Measurements from ENCODE around the gene SPACA6. TPM values are rescaled to one million over a fixed set of nuclear protein-coding genes. Genes with fewer than 3 reads are reported as not detected.

Gene SPACA6
- total RNA-seq, 2 donors from 2014 or later, result 4.3 to 6.4 TPM

DNA sequence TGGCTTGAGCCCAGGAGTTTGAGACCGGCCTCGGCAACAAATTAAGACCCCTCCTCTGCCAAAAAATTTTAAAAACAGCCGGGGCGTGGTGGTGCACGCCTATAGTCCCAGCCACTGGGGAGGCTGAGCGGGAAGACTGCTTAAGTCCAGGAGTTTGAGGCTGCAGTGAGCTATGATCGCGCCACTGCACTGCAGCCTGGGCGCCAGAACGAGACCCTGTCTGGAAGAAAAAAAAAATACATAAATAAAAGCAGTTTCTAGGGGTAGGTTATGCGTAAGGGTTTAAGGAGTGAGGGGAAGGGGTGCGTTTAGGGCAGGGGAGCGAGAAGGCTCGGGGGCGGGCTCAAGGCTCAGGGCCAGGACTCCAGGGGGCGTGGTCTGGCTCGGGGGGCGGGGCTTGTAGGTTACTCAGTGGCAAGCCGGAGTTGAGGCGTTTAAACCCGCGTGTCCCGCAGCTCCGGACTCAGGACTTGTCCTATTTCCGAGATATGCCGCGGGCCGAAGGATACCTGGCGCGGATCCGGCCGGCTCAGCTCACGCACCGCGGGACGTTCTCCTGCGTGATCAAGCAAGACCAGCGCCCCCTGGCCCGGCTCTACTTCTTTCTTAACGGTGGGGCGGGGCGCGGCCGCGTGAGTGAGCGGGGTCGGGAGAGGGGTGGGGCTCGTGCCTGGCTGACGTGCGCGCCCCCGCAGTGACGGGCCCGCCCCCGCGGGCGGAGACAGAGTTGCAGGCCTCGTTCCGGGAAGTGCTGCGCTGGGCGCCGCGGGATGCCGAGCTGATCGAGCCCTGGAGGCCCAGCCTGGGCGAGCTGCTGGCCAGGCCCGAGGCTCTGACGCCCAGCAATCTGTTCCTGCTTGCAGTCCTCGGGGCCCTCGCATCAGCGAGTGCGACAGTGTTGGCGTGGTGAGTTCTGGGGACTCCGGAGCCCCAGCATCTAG, 10.7 kb downstream of the SPACA6 start:
- Mint-ChIP-seq H3K4me1 (peaks cover 28% of the 10 kb centered on the region), H3K27me3 (peaks cover 5% of the 10 kb centered on the region), H3K36me3 (ENCODE audit: low read depth) (peaks cover 3% of the 10 kb centered on the region), H3K27ac (peak overlapping the region; percentile 95), H3K4me3 (peak overlapping the region; percentile 92)
- no peaks in the 10 kb centered on the region for H3K9me3 ChIP-seq (ENCODE audit: control insufficient read depth, low read length, poor library complexity, severe bottlenecking)
- ATAC-seq (peak; percentile 92), DNase-seq (peak; percentile 95)

- no peak for ATAC-seq
- H3K9me3 ChIP-seq (ENCODE audit: control insufficient read depth, low read length, poor library complexity, severe bottlenecking), result no peaks in the 10 kb centered on the region
- DNase-seq, result no peak
- H3K36me3 Mint-ChIP-seq (ENCODE audit: low read depth), result peaks cover 3% of the 10 kb centered on the region
- peaks cover 30% of the 10 kb centered on the region for H3K4me1 Mint-ChIP-seq
- H3K27me3 Mint-ChIP-seq, result peaks cover 5% of the 10 kb centered on the region
- H3K4me3 Mint-ChIP-seq, result peak overlapping the region; percentile 92
- H3K27ac Mint-ChIP-seq, result peak overlapping the region; percentile 95
Measured at GRCh38 chr19:51704626-51705025, 11.5 kb downstream of the SPACA6 start.

DNA sequence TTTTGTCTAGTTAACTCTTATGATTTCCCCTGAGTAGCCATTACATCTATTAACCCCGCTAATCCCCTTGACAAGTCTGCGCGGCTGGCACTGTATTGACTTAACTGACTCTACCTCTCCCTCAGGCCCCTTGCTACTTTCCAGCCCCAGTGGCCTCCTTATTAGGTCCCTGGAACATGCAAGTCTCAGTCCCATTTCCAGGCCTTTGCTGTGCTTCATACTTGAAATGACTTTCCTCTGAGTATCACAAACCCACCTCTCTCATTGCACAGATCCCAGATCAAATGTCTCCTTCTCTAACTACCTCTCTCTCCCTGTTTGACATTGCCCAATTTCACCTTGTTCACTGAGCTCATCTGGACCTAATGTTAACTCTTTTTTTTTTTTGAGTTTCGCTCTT, 13.2 kb downstream of the SPACA6 start:
- Mint-ChIP-seq H3K36me3 (ENCODE audit: low read depth) (peaks cover 3% of the 10 kb centered on the region), H3K27me3 (peaks cover 5% of the 10 kb centered on the region), H3K4me3 (no peak overlapping the region), H3K27ac (peak overlapping the region; percentile 59), H3K4me1 (peaks cover 31% of the 10 kb centered on the region)
- no peak for ATAC-seq
- H3K9me3 ChIP-seq (ENCODE audit: control insufficient read depth, low read length, poor library complexity, severe bottlenecking), result no peaks in the 10 kb centered on the region
- DNase-seq, result no peak

DNA sequence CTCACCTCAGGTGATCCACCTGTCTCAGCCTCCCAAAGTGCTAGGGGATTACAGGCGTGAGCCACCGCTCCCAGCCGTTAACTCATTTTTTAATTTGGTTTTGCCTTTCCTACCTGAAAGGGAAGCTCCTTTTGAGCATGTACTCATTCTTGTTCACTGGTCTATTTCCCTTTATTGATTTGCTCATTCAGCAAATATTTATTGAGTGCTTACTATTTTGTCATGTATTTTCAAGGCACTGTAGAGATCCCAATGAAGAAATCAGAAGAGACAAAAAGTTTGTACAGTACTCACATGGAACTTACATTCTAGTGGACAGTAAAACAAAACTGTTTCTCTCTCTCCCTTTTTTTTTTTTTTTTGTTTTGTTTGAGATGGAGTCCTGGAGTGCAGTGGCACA, 13.8 kb downstream of the SPACA6 start:
- Mint-ChIP-seq H3K27ac (peak overlapping the region; percentile 59), H3K4me1 (peaks cover 31% of the 10 kb centered on the region), H3K27me3 (peaks cover 5% of the 10 kb centered on the region), H3K4me3 (no peak overlapping the region), H3K36me3 (ENCODE audit: low read depth) (peaks cover 3% of the 10 kb centered on the region)
- no peaks in the 10 kb centered on the region for H3K9me3 ChIP-seq (ENCODE audit: control insufficient read depth, low read length, poor library complexity, severe bottlenecking)
- DNase-seq, result no peak
- ATAC-seq, result no peak

DNA sequence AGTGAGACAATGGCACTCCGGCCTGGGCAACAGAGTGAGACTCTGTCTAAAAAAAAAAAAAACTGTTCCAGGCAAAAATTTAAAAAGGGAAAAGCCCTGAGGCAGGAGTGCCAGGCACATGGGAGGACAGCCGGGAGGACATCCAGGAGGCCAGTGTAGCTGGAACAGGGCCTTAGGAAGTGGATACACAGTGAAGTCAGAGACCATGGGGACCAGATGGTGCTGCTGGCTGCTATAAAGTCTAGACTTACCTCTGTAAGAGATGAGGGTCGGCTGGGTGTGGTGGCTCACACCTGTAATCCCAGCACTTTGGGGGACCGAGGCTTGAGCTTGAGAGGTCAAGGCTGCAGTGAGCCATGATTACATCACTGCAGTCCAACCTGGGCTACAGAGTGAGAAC, 15.7 kb downstream of the SPACA6 start:
- peaks cover 5% of the 10 kb centered on the region for H3K36me3 Mint-ChIP-seq (ENCODE audit: low read depth)
- peak overlapping the region; percentile 73 for H3K27ac Mint-ChIP-seq
- H3K9me3 ChIP-seq (ENCODE audit: control insufficient read depth, low read length, poor library complexity, severe bottlenecking), result no peaks in the 10 kb centered on the region
- H3K27me3 Mint-ChIP-seq, result no peaks in the 10 kb centered on the region
- no peak for ATAC-seq
- peaks cover 22% of the 10 kb centered on the region for H3K4me1 Mint-ChIP-seq
- no peak overlapping the region for H3K4me3 Mint-ChIP-seq
- DNase-seq, result no peak

- H3K4me1 Mint-ChIP-seq, result peaks cover 19% of the 10 kb centered on the region
- no peak overlapping the region for H3K27ac Mint-ChIP-seq
- no peaks in the 10 kb centered on the region for H3K27me3 Mint-ChIP-seq
- ATAC-seq (no peak), DNase-seq (no peak)
- H3K36me3 Mint-ChIP-seq (ENCODE audit: low read depth), result peaks cover 5% of the 10 kb centered on the region
- H3K9me3 ChIP-seq (ENCODE audit: control insufficient read depth, low read length, poor library complexity, severe bottlenecking), result no peaks in the 10 kb centered on the region
- H3K4me3 Mint-ChIP-seq, result no peak overlapping the region
Measured at GRCh38 chr19:51709575-51709974, 16.4 kb downstream of the SPACA6 start.

- Mint-ChIP-seq H3K27ac (no peak overlapping the region), H3K36me3 (ENCODE audit: low read depth) (peaks cover 5% of the 10 kb centered on the region), H3K4me1 (peaks cover 15% of the 10 kb centered on the region), H3K4me3 (no peak overlapping the region), H3K27me3 (no peaks in the 10 kb centered on the region)
- DNase-seq (no peak), ATAC-seq (no peak)
- H3K9me3 ChIP-seq (ENCODE audit: control insufficient read depth, low read length, poor library complexity, severe bottlenecking), result no peaks in the 10 kb centered on the region
Measured at GRCh38 chr19:51710163-51710562, 17.0 kb downstream of the SPACA6 start.

GRCh38 chr19:51711702-51712101, 18.6 kb downstream of the SPACA6 start:
- Mint-ChIP-seq H3K36me3 (ENCODE audit: low read depth) (peaks cover 5% of the 10 kb centered on the region), H3K4me1 (peaks cover 7% of the 10 kb centered on the region), H3K4me3 (no peak overlapping the region), H3K27me3 (no peaks in the 10 kb centered on the region), H3K27ac (no peak overlapping the region)
- H3K9me3 ChIP-seq (ENCODE audit: control insufficient read depth, low read length, poor library complexity, severe bottlenecking), result no peaks in the 10 kb centered on the region
- DNase-seq, result no peak
- ATAC-seq, result no peak

DNA sequence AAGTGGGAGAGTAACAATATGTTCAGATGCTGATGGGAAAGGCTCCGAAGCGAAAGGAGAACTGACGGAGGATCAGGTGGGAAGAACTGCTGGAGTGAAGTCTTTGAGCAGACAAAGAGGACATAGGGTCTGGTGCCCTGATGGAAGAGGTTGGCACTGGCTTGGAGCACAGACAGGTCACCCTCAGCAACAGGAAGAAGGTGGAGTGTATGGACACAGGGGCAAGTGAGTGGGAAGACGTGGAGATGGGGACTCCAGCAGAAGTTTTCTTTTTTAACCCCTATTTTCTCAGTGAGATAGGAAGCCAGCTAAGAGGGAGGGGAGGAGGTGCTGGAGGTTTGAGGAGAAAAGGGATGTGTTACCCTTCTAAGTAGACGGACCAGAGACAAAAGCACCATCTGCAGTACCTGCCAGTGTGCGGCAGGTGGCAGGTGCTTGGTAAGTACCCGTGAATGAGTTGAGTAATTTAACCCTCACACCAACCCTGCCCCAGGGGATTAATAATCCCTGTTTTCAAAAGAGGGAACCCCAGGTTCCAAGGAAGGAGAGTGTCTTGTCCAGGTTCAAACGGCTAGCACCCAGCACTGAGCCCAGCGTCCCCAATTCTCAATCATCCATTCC, 19.4 kb downstream of the SPACA6 start:
- no peak for ATAC-seq
- no peak for DNase-seq

DNA sequence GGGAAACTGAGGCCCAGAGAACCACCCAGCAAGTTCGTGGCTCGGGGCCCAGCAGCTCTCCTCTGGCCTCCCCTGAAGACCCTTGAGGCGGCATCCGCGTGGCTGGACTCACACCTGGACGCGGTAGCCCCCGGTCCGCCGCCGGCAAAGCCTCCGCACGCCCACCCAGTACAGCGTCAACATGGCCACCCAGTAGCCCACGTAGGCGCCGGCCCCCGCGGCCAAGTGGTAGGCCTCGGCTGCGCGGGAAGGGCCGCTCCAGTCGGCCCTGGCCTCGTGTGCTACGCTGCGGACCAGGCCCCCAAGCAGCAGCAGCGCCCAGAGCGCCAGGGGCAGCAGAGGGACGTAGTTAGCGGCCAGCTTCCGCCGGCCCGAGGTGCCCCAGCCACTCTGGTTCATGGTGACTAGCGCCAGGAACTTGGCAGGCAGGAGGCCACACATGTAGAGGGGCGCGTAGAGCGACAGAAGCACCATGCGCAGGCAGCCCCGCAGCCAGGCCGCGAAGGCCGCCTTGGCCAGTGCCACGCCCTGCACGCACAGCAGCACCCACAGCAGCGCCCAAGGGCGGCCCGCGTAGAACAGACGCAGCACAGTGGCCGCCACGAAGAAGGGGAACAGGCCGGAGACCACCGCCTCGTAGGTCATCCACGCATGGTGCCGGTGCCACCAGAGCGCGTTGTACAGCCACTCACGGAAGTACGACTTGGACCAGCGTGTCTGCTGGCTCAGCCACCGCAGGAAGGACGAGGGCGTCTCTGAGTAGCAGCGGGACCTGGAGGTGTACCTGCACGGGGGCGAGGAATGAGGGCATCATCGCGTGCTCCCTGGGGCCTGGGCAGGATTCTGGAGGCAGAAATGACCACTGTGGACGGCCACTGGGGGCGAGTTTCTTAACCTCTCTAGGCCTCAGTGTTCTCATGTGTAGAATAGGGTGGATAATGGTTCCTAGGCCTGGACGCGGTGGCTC, 20.5 kb downstream of the SPACA6 start:
- no peaks in the 10 kb centered on the region for H3K9me3 ChIP-seq (ENCODE audit: control insufficient read depth, low read length, poor library complexity, severe bottlenecking)
- no peak for DNase-seq
- H3K27me3 Mint-ChIP-seq, result peaks cover 8% of the 10 kb centered on the region
- no peak overlapping the region for H3K27ac Mint-ChIP-seq
- no peak overlapping the region for H3K4me3 Mint-ChIP-seq
- peaks cover 3% of the 10 kb centered on the region for H3K4me1 Mint-ChIP-seq
- no peak for ATAC-seq
- H3K36me3 Mint-ChIP-seq (ENCODE audit: low read depth), result peaks cover 5% of the 10 kb centered on the region

More for the DNA sequence above, 19.4 kb downstream of the SPACA6 start:
- no peak overlapping the region for H3K4me3 Mint-ChIP-seq
- peaks cover 5% of the 10 kb centered on the region for H3K36me3 Mint-ChIP-seq (ENCODE audit: low read depth)
- no peaks in the 10 kb centered on the region for H3K27me3 Mint-ChIP-seq
- H3K9me3 ChIP-seq (ENCODE audit: control insufficient read depth, low read length, poor library complexity, severe bottlenecking), result no peaks in the 10 kb centered on the region
- no peak overlapping the region for H3K27ac Mint-ChIP-seq
- peaks cover 7% of the 10 kb centered on the region for H3K4me1 Mint-ChIP-seq

DNA sequence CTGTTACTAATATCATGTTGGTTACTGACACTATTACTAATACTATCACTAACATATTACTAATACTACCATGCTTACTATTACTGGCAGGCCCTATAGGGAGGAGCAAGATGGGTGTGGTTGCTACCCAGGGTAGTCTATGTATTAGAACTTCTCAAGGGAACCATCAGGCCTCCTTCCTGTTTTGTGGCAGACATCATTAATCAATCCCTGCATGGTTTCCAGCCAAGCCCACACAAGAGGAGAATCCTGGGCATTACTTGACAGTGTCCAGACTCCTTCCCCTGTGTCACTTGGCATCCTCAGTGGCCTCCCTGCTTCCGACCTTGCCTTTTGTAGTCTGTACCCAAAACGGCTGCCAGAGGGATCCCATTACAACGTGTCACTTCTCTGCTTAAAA, 21.7 kb downstream of the SPACA6 start:
- H3K9me3 ChIP-seq (ENCODE audit: control insufficient read depth, low read length, poor library complexity, severe bottlenecking), result no peaks in the 10 kb centered on the region
- H3K27ac Mint-ChIP-seq, result no peak overlapping the region
- H3K4me3 Mint-ChIP-seq, result no peak overlapping the region
- no peak for DNase-seq
- ATAC-seq, result no peak
- H3K36me3 Mint-ChIP-seq (ENCODE audit: low read depth), result peaks cover 8% of the 10 kb centered on the region
- H3K27me3 Mint-ChIP-seq, result peaks cover 13% of the 10 kb centered on the region
- peaks cover under 1% of the 10 kb centered on the region for H3K4me1 Mint-ChIP-seq

DNA sequence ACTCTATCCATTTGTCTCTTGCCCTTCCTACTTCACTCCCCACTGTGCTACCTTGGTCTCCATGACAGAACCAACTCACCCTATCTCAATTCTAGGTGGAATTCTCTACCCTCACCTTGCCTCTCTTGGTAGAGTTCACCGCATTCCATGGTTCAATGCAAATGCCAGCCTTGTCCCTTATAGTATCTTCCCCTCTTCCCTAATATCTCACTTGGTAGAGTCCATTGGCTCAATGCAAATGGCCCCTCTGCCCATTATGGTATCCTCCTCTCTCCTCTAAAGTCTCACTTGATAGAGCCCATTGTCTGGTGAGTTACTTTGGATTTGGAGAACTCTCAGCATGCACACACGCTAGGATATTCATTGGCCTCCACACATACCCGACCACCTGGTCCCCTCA, 22.7 kb downstream of the SPACA6 start:
- H3K27me3 Mint-ChIP-seq, result peaks cover 16% of the 10 kb centered on the region
- no peak for ATAC-seq

GRCh38 chr19:51716925-51717324, 23.8 kb downstream of the SPACA6 start:
- H3K4me1 Mint-ChIP-seq, result peaks cover 3% of the 10 kb centered on the region
- H3K9me3 ChIP-seq (ENCODE audit: control insufficient read depth, low read length, poor library complexity, severe bottlenecking), result no peaks in the 10 kb centered on the region
- ATAC-seq (no peak), DNase-seq (no peak)
- H3K27me3 Mint-ChIP-seq, result peaks cover 18% of the 10 kb centered on the region
- no peak overlapping the region for H3K4me3 Mint-ChIP-seq
- H3K36me3 Mint-ChIP-seq (ENCODE audit: low read depth), result peaks cover 8% of the 10 kb centered on the region
- H3K27ac Mint-ChIP-seq, result no peak overlapping the region

More for the DNA sequence above, 22.7 kb downstream of the SPACA6 start:
- H3K4me3 Mint-ChIP-seq, result no peak overlapping the region
- no peak overlapping the region for H3K27ac Mint-ChIP-seq
- peaks cover 8% of the 10 kb centered on the region for H3K36me3 Mint-ChIP-seq (ENCODE audit: low read depth)
- H3K4me1 Mint-ChIP-seq, result peaks cover 3% of the 10 kb centered on the region
- no peaks in the 10 kb centered on the region for H3K9me3 ChIP-seq (ENCODE audit: control insufficient read depth, low read length, poor library complexity, severe bottlenecking)
- DNase-seq, result no peak
